ENCODE measurements around the gene MAVS.

The MAVS gene

GRCh38 chr20:3869839-3870634 lies 23.4 kb downstream of the MAVS start:
- no peak for DNase-seq
- H3K27me3 ChIP-seq: no peaks in the 10 kb centered on the region
- TF ChIP-seq, protein P1, sequence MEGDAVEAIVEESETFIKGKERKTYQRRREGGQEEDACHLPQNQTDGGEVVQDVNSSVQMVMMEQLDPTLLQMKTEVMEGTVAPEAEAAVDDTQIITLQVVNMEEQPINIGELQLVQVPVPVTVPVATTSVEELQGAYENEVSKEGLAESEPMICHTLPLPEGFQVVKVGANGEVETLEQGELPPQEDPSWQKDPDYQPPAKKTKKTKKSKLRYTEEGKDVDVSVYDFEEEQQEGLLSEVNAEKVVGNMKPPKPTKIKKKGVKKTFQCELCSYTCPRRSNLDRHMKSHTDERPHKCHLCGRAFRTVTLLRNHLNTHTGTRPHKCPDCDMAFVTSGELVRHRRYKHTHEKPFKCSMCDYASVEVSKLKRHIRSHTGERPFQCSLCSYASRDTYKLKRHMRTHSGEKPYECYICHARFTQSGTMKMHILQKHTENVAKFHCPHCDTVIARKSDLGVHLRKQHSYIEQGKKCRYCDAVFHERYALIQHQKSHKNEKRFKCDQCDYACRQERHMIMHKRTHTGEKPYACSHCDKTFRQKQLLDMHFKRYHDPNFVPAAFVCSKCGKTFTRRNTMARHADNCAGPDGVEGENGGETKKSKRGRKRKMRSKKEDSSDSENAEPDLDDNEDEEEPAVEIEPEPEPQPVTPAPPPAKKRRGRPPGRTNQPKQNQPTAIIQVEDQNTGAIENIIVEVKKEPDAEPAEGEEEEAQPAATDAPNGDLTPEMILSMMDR (IDR thresholded peaks at IDR 0.05; ENCODE audit: low read depth, low read length): no peak
- peaks cover 19% of the 10 kb centered on the region for H3K36me3 ChIP-seq
- H3K4me3 ChIP-seq (ENCODE audit: low read depth, low read length): no peak overlapping the region
- no peaks in the 10 kb centered on the region; the same call in 1 of the 2 replicates for H3K4me1 ChIP-seq
- no peaks in the 10 kb centered on the region for H3K9me3 ChIP-seq

DNA sequence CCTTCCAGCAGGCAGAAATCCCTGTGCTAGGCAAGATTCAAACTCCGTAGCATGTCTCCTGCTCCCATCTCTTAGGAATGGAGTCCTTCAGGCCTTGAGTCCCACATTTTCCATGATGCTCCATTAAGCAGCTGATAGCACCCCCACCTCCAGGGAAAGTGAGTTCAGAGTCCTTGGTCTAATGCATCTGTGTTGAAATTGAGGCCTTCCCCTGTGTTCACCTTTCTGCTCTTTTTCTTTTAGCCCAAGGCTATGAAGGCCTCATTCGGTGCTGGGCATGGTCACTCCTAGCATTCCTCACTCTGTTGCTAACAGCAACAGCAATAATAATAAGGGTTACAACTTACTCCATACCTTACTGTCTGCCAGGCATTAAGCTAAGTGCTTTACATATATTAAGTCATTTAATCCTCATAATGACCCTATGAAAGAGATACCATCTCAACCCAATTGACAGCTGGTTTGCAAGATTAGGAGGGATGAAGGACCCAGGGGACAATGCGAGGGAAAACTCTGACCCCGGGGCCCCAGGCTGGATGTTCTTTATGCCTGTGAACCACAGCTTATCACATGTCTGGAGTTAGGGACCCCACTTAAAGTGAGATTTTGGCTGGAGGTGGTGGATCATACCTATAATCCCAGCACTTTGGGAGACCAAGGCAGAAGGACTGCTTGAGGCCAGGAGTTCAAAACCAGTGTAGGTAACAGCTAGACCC lies 25.1 kb downstream of the MAVS start:
- no peaks in the 10 kb centered on the region for H3K27me3 ChIP-seq
- peaks cover 11% of the 10 kb centered on the region for H3K36me3 ChIP-seq
- no peak overlapping the region for H3K4me3 ChIP-seq (ENCODE audit: low read depth, low read length)
- no peaks in the 10 kb centered on the region; the same call in 1 of the 2 replicates for H3K4me1 ChIP-seq
- peak; percentile 41 for DNase-seq
- H3K9me3 ChIP-seq: no peaks in the 10 kb centered on the region
- TF ChIP-seq, protein P1 (IDR thresholded peaks at IDR 0.05; ENCODE audit: low read depth, low read length): no peak

GRCh38 chr20:3873507-3873906 lies 26.9 kb downstream of the MAVS start:
- no peaks in the 10 kb centered on the region; the same call in 1 of the 2 replicates for H3K4me1 ChIP-seq
- H3K36me3 ChIP-seq: peaks cover 12% of the 10 kb centered on the region
- TF ChIP-seq, protein P1 (IDR thresholded peaks at IDR 0.05; ENCODE audit: low read depth, low read length): no peak
- no peak overlapping the region for H3K4me3 ChIP-seq (ENCODE audit: low read depth, low read length)
- H3K9me3 ChIP-seq: no peaks in the 10 kb centered on the region
- no peak for DNase-seq
- H3K27me3 ChIP-seq: no peaks in the 10 kb centered on the region

DNA sequence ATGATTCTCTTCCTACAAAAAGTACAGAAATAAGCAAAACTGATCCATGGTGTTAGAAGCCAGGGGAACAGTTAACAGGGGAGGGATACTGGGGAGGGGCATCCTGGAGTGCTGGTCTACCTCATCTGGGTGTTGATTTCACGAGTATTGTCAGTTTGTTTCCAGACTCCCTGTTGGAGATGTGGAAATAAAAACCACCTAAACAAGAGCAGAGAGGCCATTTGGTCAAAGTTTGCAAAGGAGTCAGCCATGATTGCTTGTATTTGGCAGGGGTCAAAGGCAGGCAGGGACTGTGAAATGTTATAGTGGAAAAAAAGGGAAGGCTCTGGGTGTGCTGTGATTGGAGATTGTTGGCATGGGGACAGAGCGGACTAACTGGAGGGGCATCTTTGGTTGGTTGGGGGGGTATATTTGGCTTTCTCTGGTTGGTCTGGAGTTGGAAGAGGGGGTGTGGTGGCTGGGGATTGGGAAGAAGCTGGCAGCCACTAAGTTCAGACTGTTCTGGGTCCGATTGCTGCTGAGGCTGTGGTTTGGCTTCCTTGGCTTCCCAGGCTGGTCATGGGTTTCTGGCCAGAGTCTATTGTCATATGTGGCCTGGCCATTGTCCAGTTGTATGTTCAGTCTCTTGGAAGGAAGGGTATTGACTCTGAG lies 27.7 kb downstream of the MAVS start:
- Histone ChIP-seq H3K9me3 (no peaks in the 10 kb centered on the region), H3K4me3 (ENCODE audit: low read depth, low read length) (no peak overlapping the region), H3K27me3 (no peaks in the 10 kb centered on the region), H3K36me3 (peaks cover 15% of the 10 kb centered on the region), H3K4me1 (no peaks in the 10 kb centered on the region; the same call in 1 of the 2 replicates)
- TF ChIP-seq, protein P1 (IDR thresholded peaks at IDR 0.05; ENCODE audit: low read depth, low read length): no peak
- no peak for DNase-seq

- H3K27me3 ChIP-seq: no peaks in the 10 kb centered on the region
- no peaks in the 10 kb centered on the region for H3K9me3 ChIP-seq
- no peaks in the 10 kb centered on the region; the same call in 1 of the 2 replicates for H3K4me1 ChIP-seq
- TF ChIP-seq, protein P1 (IDR thresholded peaks at IDR 0.05; ENCODE audit: low read depth, low read length): no peak
- H3K4me3 ChIP-seq (ENCODE audit: low read depth, low read length): no peak overlapping the region
- DNase-seq: no peak
- H3K36me3 ChIP-seq: peaks cover 15% of the 10 kb centered on the region
Observed at GRCh38 chr20:3875378-3875974, 28.8 kb downstream of the MAVS start.
